ENCODE measurements around the gene DOCK8.

DNA sequence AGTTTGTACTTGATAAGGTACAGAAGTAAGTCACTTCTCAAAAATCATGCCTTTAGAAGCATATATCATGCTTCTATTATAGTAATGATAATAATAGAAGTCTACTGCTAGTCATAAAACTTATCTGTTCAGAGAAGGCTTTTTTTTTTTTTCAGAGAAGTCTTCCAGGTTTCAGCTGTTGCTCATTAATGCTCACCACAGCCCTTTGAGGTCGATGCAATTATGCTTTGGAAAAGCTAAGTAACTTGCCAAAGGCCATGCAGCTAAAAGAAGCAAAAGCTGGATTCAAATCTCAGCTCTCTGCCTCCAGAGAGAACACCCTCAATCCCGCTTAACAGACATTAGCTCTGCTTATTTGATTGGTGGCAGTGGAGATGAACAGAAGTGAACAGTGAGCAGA, 150.8 kb downstream of the DOCK8 start:
- TF ChIP-seq, protein P1, sequence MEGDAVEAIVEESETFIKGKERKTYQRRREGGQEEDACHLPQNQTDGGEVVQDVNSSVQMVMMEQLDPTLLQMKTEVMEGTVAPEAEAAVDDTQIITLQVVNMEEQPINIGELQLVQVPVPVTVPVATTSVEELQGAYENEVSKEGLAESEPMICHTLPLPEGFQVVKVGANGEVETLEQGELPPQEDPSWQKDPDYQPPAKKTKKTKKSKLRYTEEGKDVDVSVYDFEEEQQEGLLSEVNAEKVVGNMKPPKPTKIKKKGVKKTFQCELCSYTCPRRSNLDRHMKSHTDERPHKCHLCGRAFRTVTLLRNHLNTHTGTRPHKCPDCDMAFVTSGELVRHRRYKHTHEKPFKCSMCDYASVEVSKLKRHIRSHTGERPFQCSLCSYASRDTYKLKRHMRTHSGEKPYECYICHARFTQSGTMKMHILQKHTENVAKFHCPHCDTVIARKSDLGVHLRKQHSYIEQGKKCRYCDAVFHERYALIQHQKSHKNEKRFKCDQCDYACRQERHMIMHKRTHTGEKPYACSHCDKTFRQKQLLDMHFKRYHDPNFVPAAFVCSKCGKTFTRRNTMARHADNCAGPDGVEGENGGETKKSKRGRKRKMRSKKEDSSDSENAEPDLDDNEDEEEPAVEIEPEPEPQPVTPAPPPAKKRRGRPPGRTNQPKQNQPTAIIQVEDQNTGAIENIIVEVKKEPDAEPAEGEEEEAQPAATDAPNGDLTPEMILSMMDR (IDR thresholded peaks at IDR 0.05): no peak
- no peak for TF ChIP-seq POLR2A (IDR thresholded peaks at IDR 0.05)
